Activated effector memory CD4-positive, alpha-beta T cell treated with anti-CD3 and anti-CD28 coated beads, Interleukin-2, amount 50 U/mL, for 16 hours (primary cell): ENCODE data around the gene ANTXR1.

ENCODE experiments used
- DNase-seq: peaks from one replicate; pipeline ENCODE4 v3.0.0-alpha.2; 2020

The ANTXR1 gene

DNA sequence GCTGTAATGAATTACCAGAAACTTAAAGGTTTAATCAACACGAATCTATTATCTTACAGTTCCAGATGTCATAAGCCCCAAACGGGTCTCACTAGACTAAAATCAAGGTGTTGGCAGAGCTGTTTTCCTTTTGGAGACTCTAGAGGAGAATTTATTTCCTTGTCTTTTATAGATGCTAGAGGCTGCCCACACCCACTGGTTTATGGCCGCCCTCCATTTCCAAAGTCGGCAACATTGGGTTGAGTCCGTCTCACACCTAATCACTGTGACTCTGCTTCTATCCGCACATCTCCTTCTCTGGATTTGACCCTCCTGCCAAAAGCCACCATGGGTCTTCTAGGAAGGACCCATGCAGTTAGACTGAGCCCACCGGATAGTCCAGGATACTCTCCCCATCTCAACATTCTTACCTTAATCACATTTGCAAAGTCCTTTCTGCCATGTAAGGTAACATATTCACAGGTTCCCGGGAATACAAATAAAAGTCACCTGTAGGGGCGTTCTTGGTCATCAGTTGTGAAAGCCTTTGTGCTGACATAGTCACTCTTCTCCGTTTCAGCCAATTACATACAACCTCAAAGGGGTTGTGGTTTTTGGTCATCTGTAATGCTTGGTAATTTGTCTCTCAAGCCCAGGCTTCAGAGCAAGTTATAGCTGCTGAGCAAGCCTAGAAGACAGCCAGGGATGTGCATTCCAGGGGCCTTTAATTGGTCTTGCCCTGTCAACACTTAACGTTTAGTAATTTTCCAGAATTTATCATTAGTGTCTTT lies 179.4 kb downstream of the ANTXR1 start:
- DNase-seq = no peak

DNA sequence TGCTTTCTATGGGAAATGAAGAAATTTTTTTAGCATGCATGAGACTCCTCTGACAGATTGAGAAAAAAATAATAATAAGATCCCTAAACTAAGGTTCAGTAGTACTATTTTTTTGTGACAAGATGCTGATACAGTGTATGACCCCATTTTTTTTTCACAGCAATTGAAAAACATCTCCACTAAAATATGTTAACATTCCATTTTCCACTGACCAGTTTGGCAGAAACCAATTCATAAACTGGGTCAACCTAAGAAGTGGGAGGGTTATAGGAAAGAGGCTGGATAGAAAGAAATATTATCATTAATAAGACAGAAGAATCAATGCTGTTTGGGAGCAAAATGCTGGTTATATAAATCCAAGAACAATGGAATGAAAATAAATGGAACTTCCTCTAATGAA lies 182.7 kb downstream of the ANTXR1 start:
- no peak for DNase-seq

DNA sequence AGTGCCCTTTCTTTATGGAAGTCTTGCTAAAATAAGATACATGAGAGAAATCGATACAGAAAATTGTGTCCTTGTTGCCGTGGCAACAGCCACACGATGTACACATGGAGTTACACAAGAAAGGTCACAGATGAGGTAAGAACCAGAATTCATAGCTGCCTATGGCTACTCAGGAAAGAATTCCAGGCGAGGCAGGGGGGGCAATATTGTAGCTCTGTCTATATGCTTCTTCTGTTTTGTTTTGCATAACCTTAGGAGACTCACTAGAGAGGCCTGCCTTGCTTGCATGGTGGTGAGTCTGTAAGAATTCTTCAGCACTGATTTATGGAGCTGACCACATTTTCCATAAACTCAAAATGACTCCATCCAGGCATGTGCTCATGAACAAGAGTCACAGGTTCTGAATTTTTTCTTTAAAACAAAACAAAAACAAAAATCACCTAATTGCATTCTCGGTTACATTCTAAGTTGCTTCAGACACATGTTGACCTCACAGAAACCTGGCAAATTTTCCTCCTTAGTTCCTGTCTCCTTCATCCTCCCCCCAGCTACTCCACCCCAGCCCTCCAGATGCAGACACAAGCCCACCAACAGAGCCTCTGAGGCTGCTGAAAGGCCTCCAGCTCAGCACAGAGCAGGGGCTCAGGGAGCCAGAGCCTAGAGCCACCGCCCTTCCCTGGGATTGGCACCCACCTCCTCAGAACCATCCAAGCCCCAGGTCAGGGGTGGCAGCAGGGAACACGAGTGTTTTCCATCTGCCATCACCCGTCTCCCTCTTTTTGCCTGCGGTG lies 183.5 kb downstream of the ANTXR1 start:
- no peak for DNase-seq

DNA sequence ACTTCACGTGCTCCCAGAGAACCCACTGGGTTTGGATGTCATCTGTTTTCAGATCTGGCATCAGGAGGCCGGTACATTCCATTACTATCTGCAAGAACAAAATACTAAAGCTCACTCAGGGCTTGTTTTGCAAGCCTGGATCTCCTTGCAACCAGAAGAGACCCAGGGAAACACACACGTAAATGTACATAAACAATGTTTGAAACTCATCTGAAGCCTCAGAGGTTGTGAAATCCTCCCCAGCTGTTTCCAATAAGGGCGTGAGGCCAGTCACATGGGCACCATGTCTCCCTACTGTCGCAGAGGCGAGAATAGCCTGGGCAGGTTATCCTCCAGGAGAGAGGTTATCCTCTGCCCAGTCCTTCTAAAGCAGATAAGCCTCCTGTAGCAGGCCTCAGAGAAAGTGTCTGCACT lies 187.1 kb downstream of the ANTXR1 start:
- DNase-seq = no peak

DNA sequence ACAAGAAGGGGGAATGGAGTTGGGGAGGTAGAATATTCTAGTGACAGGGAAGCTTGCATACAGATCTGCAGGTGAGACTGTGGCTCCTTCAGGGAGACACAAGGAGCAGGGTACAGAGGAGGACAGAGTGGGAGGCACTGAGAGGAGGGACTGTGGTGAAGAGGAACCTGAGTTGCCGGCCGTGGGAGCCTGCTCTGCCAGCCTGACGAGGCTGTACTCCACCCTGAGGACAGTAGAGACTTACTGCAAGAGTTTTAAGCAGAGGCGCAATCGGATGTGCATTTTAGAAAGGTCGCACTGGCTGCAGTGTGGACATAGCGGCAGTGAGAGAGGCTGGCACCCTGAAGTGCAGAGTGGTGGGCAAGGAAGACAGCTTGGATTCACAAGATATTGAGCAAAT lies 188.3 kb downstream of the ANTXR1 start:
- no peak for DNase-seq

DNA sequence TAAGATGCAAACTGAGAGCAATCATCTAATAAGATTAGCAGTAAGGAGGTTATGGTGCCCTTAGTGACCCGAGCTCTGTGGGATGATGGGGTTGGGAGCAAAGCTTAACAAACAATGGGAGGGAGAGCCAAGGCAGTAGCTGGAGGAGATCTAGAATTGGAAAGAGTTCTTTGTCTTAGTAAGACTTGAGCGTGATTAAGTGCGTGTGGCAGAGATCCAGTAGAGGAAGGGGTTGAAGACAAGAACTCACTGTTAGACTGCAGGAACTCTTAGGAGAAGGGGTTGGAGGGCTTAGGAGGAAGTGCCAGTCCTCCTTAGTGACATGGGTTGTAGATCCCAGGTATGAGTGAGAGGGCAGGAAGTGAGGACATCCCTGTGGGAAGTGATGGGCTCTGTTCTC lies 189.3 kb downstream of the ANTXR1 start:
- DNase-seq = no peak

DNA sequence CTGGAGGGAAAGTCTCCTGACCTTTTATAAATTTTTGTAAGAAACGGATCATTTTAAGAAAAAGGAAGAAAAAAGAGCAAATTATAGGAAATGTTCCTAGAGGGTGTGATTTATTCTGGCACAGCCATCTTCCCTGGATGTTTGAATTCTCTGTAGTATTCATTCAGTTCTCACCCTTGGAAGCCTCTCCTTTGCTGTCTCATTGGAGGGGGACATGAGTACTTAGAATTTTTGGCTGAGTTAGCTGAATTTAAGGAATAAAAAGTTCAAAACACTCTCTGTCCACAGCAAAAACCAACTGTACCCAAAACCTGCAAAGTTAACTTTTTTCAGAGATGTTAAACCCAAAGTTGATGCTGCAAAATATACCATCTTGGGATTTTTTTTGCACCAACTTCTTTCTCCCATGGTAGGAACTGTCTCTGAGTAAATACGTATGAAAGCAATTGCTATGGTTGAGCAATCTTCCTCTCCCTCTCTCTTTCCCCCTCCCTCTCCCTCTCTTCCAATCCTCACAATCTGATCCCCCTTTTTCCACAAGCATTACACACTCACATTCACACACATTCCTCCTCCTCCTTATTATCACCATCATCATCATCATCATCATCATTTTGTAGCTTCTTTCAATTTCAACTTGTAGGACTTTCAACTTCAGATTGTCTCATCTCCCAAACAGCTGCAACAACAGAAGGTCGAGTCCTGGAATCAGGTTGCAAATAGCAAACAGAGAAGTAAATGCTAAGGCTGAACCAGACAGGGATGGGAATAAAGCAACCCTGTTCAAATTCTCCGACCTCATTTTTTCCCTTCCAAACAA lies 190.4 kb downstream of the ANTXR1 start:
- DNase-seq = no peak

DNA sequence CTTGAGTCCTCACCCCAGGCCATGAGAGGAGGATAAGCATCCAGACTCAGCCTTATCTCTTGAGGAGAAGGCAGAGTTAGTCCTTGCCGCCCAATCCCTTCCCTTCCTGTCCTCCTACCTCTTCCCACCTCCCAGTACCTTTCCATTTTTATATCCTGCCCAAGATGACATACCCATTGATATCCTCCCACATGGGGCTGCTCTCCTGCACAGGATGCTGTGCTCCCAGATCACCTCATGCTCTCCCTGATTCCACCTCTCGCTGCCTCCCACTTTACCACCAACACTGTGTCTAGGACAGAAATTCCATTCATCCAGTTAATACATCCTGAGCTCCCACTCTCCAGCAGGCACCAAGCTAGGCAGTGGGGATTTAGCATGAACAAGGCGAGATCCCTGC lies 191.7 kb downstream of the ANTXR1 start:
- no peak for DNase-seq

DNA sequence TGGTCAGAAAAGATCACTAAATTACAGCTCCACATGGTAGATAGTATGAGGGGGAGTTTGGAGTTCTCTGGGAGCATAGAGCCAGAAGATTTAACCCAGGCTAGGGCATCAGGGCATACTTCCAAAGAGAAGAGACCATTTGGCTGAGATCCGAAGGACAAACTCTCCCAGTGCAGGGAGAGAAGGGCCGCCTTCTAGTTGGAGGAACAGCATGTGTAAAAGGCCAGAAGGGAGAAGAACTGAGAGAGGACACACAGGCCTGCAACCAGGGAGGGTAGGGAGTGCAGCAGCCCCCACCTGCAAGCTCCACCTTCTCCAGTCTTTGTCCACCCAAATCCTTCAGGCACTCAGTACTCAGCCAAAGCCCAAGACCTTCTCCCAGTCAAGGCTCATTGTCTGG lies 192.1 kb downstream of the ANTXR1 start:
- no peak for DNase-seq

DNA sequence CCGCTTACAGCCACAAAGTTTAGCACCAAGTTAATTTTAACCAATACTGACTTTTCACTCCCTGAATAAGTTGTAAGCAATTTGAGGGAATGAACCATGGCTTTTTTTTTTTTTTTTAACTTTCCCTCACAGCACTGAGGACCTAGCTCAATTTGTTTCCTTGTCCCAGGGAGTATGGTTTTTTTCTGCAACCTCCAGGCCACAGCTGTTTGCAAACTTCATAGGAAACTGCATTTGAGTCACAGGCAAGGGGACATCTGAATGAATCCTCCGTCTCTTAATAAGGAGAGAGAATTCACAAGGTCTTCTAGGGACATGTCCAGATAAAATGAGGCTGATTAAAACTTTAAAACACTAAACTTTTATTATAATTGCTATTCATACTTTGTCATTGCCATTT lies 192.5 kb downstream of the ANTXR1 start:
- DNase-seq = no peak

DNA sequence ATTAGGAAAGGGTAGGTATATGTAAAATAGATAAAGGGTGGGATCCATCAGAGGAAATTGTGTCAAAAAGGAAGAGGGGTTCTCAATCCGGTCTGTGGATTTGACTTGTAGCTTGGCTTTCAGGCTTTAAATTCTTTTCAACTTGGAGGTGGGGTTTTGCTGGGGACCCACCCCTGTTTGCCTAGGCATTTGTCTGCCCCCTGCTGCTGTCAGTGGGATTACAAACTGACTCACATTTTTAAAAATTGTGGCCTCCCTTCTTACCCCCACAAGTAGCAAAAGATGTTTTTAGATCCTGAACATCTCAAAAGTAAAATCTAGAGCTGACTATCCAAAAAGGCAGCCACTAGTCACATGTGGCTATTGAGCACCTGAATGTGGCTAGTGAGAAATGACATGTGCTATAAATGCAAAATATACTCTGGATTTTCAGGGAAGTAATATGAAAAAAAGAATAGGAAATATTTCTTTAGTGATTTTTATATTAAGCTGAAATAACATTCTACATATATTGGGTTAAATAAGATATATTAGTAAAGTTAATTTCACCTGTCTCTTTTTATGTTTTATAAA lies 195.1 kb downstream of the ANTXR1 start:
- no peak for DNase-seq

DNA sequence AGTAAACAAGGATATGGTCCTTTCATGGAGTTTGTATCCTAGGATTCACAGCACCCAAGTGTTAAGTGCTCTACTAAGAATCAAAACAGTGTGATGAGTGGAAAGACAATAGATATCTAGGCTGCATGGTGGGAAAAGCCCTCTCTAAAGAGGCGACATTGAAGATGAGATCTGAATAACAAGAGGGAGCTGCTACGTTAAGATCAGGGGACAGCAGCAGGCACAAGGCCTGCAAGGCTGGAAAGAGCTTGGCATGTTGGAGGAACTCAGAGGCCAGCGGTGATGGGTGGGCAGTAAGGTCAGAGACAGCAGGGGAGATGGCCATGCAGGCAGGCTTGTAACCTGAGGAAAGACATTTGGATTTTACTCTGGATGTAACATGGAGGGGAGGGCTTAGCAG lies 196.5 kb downstream of the ANTXR1 start:
- no peak for DNase-seq

DNA sequence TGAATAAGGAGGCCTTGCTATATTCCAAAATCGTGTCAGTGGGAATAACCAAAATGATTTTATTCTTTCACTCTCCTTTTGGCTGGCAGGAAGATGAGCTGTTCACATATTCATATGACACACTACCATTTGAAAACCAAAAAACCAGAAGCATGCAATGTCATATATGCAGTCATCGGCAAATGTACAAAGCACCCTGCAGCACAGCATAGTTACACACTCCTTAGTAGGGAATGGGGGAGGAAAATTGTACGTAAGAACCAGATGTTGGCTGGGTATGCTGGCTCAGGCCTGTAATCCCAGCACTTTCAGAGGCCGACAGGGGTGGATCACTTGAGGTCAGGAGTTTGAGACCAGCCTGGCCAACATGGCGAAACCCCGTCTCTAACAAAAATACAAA lies 197.4 kb downstream of the ANTXR1 start:
- no peak for DNase-seq

DNA sequence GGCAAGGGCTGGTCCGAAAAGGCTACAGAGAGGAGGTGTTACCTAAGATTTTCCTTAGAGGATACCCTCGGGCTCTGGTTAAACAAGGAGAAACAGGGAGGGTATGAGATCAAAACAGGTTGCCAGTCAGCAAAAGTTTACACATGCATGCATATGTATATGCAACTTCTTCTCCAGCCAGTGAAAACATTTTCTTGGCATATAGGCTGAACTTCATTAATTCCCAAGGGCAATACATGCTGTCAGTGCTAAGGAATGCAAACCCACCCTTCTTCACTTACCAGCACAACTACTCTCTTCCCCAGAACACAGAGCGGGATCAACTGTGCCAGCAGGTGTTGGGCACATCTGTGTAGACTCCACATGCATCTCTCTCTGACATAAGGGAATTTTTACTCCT lies 198.1 kb downstream of the ANTXR1 start:
- DNase-seq = no peak

DNA sequence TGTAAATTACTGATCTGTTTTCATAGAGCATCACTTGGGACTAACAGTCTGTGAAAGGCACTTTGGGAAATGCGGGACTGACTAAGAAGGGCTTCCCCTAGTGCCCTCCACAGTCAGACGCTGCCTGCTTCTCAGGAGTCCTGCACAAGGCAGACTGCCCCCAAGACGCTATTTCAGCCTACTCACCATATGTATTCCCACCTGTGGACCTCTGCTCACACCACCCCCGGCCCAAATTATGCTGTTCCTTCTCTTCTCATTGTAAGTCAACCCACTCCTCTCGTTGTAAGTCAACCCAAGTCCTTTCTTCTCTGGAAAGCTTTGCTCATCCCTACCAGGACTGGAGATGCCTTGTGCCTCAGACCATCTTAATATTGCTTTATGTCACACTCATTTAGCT lies 198.7 kb downstream of the ANTXR1 start:
- DNase-seq = no peak

DNA sequence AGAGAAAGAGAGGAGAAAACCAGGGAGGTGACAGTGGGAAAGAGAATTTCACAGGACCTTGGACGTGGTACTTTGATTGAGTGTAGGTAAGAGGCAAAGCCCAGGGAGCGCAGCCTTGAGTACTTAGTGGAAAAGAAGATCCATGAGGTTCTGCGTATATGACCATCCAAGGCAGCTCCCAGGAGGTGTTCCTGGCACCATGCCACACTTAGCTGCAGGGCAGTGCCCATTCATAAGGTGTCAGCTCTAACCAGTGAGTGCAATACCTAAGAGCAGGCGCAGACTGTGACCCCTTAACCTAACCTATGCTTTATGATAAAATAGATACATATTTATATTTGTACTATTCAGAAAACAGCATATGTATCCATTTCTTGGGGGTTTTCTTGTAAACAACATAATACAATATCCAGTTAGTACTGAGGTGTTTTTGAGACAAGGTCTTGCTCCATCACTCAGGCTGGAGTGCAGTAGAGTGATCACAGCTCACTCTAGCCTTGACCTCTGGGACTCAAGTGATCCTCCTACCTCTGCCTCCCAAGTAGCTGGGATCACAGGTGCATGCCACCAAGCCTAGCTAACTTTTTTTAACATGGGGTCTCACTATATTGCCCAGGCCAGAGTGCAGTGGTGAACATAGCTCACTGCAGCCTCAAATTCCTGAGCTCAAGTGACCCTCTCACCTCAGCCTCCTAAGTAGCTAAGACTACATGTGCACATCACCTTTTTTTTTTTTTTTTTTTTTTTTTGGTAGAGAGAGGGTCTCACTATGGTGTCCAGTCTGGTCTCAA lies 199.5 kb downstream of the ANTXR1 start:
- DNase-seq = no peak

DNA sequence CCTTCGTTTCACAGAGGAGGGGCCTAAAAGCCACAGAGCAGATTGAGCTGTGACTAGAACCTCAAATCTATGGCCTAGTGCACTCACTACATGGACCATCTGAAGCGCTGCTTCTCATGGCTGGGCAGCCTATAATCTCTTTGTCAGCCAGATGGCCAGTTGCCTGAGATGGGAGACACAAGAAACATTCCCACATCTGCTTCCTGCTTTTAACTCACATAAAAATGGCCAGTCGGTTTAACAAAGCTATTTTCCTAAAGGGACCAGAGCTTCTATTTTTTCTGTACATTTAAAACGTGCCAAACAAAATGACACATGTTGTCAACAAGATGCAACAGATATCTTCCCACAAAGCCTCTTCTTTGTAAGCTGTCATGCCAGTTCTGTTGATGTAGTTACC lies 200.2 kb downstream of the ANTXR1 start:
- no peak for DNase-seq

DNA sequence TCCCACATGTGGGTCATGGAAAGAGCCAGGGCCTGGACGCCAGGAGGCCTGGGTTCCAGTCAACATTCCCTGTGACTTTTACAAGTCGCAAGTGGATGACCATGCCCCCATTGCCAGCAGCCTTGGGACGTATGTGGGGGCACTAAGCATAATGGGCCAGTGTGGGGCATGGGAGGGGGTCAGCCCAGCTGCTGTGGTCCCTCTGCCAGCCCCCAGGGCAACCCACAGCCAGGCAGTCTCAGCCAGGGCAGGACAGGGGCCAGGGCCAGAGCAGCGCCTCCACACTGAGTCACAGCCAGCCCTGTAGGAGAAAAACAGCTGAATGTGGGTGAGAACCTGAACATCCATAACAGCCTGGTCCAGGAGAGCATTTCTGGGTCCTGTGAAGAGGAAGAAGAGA lies 200.8 kb downstream of the ANTXR1 start:
- no peak for DNase-seq

DNA sequence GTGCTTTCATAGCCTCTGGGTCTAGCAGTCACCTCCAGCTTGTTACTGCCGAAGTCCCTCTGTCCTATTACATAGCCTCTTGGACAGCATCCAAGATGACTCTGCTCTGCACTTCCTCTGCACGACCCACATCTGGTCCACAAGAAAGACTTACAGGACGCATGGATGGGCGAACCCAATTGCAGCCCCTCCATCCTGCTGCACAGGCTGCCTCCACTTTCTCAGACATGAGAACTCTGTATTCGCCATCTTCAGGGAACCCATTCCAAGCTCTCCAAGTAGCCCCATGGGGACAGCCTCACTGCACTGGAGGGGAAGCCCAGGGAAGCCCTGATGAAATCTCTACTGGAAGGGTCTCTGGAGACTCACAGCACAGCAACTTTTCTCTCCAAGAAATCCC lies 201.9 kb downstream of the ANTXR1 start:
- no peak for DNase-seq

DNA sequence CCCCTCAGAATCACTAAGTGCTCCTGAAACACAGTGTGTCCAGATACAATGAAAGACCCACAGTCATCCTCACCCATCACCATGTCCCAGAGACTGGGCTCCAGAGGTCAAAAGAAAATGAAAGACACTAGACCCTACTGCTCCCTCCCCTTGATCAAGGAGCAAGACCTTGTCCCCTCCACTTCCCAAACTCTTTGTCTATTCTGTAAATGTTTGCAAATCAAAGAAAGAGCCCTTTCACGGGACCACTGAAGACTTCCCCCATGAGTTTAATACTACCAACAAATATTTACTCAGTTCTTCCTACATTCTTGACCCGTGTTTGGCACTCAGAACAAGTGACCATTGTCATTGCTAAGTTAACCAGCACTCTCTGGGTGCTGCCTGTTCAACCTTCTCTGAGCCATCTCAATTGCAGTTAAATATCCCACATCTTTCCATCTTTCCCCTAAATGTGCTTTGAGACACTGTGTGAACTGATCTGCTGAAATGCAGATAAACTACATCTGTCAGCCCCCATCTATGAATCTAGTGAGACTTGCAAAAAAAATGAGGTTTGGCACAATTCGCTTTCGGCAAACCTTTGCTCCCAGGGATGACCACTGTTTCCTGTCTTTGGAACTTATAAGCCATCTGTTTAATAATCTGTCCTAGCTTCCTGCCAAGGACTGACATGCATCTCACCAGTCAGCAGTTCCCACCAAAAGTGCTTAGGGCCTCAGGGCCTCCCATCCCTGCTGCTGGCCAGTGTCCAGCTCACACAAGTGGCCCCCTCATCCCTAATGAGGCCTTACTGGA lies 203.8 kb downstream of the ANTXR1 start:
- no peak for DNase-seq

DNA sequence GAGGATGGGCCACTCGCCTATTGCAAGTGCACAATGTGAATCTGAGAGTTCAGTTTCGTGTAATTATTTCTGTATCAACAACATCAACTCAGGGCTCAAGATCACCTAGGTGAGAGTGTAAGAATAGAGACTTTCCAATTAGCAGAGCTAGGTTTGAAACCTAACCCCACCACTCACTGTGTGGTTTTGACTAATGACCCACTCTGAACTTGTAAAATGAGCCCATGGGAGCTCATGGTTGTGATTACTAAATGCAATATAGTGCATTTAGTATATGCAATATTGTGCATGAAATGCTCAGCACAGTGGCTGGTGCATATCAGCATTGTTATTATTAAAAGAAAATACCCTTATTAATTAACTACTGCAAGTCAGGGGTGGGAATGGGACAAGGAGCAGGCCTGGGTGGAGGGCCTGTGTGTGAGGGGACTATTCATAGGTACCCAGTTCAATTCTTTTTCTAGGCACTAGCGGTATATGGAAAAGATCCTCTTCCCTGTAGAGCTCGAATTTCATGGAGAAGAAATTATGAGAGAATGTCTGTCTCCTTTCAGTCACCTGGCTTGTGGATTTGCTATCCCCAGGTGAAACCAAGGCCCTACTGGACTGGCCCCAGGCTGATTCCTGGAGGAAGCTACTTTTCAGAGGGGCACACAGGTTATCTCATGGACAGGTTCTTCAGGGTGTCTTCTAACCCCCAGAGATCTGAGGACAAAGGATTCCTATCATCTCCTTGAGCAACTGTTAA lies 204.5 kb downstream of the ANTXR1 start:
- DNase-seq = no peak
